ENCODE results near the gene PTPA.
"Not testable (repeated sequence)": the region's sequence is repeated elsewhere in the genome, so short reads cannot be mapped to it uniquely, and the experiment has no call there.

PTPA gene

DNA sequence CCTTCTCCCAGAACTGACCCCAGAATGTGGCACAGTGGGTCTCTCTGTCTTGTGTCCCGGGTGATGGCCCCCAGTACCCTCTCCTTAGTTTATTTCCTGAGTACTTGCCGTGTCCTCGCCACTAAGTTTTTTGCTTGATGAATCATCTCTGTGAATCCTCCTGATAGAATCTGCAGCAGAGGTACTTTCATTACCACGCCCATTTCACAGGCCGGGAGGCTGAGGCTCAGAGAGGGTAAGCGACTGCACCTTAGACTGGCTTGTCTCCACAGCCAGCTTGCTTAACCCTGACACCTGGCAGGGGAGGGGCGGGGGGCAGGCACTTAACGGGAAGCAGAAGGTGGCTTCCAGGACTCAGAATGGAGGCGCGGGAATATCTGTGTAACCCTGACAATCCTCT is 74.8 kb downstream of the PTPA start:
- H3F3A ChIP-seq (ENCODE audit: insufficient read depth) = no peaks in the 10 kb centered on the region
- no peaks in the 10 kb centered on the region for H3K9me2 ChIP-seq (replicated peaks; ENCODE audit: insufficient read depth, low read length)
- H4K20me1 ChIP-seq (ENCODE audit: low read depth, low read length) = no peaks in the 10 kb centered on the region
- H3K4me2 ChIP-seq (ENCODE audit: low read depth, low read length, poor library complexity, severe bottlenecking) = no peak overlapping the region
- no peak overlapping the region for H3K27ac ChIP-seq (ENCODE audit: low read depth, low read length)
- H3K36me3 ChIP-seq (ENCODE audit: low read length) = no peaks in the 10 kb centered on the region
- H3K9ac ChIP-seq (ENCODE audit: low read length) = no peak overlapping the region
- no peak overlapping the region for H2AFZ ChIP-seq (ENCODE audit: low read depth, low read length, severe bottlenecking)
- H3K9me3 ChIP-seq (ENCODE audit: insufficient read depth, low read length) = no peaks in the 10 kb centered on the region
- no peak overlapping the region for H3K4me3 ChIP-seq (ENCODE audit: insufficient read depth, low read length, poor library complexity, severe bottlenecking)
- H3K79me2 ChIP-seq (ENCODE audit: insufficient read depth, low read length) = no peaks in the 10 kb centered on the region
- TF ChIP-seq, protein P1, sequence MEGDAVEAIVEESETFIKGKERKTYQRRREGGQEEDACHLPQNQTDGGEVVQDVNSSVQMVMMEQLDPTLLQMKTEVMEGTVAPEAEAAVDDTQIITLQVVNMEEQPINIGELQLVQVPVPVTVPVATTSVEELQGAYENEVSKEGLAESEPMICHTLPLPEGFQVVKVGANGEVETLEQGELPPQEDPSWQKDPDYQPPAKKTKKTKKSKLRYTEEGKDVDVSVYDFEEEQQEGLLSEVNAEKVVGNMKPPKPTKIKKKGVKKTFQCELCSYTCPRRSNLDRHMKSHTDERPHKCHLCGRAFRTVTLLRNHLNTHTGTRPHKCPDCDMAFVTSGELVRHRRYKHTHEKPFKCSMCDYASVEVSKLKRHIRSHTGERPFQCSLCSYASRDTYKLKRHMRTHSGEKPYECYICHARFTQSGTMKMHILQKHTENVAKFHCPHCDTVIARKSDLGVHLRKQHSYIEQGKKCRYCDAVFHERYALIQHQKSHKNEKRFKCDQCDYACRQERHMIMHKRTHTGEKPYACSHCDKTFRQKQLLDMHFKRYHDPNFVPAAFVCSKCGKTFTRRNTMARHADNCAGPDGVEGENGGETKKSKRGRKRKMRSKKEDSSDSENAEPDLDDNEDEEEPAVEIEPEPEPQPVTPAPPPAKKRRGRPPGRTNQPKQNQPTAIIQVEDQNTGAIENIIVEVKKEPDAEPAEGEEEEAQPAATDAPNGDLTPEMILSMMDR (IDR thresholded peaks at IDR 0.05; ENCODE audit: insufficient read depth, low read length, poor library complexity, severe bottlenecking) = no peak
- TF ChIP-seq EZH2phosphoT487 (conservative IDR thresholded peaks at IDR 0.05; ENCODE audit: low read length) = no peak
- no peaks in the 10 kb centered on the region for H3K27me3 ChIP-seq (ENCODE audit: low read length)

DNA sequence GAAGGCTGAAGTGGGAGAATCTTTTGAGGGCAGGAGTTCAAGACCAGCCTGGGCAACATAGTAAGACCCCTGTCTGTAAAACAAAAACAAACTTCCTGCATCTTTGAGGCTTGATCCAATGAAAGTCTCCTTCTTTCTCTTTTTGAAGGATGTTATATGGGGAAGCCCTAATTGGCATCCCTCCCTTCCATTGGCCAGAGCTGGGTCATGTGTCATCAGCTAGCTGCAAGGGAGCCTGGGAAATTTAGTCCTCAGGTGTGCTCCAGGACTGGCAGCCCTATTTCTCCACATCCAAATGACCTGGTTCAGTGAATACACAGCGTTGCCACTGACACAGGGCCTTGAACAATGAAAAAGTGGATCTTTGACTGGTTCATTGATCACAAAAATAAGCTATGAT is 75.8 kb downstream of the PTPA start:
- TF ChIP-seq, protein P1 (IDR thresholded peaks at IDR 0.05; ENCODE audit: insufficient read depth, low read length, poor library complexity, severe bottlenecking) = no peak
- TF ChIP-seq EZH2phosphoT487 (conservative IDR thresholded peaks at IDR 0.05; ENCODE audit: low read length) = no peak
- no peak overlapping the region for H2AFZ ChIP-seq (ENCODE audit: low read depth, low read length, severe bottlenecking)
- no peaks in the 10 kb centered on the region for H4K20me1 ChIP-seq (ENCODE audit: low read depth, low read length)
- no peak overlapping the region for H3K4me2 ChIP-seq (ENCODE audit: low read depth, low read length, poor library complexity, severe bottlenecking)
- no peaks in the 10 kb centered on the region for H3K79me2 ChIP-seq (ENCODE audit: insufficient read depth, low read length)
- no peaks in the 10 kb centered on the region for H3F3A ChIP-seq (ENCODE audit: insufficient read depth)
- no peaks in the 10 kb centered on the region for H3K9me3 ChIP-seq (ENCODE audit: insufficient read depth, low read length)
- H3K9ac ChIP-seq (ENCODE audit: low read length) = no peak overlapping the region
- no peak overlapping the region for H3K4me3 ChIP-seq (ENCODE audit: insufficient read depth, low read length, poor library complexity, severe bottlenecking)
- no peaks in the 10 kb centered on the region for H3K36me3 ChIP-seq (ENCODE audit: low read length)
- no peaks in the 10 kb centered on the region for H3K27me3 ChIP-seq (ENCODE audit: low read length)
- H3K9me2 ChIP-seq (replicated peaks; ENCODE audit: insufficient read depth, low read length) = no peaks in the 10 kb centered on the region
- no peak overlapping the region for H3K27ac ChIP-seq (ENCODE audit: low read depth, low read length)

DNA sequence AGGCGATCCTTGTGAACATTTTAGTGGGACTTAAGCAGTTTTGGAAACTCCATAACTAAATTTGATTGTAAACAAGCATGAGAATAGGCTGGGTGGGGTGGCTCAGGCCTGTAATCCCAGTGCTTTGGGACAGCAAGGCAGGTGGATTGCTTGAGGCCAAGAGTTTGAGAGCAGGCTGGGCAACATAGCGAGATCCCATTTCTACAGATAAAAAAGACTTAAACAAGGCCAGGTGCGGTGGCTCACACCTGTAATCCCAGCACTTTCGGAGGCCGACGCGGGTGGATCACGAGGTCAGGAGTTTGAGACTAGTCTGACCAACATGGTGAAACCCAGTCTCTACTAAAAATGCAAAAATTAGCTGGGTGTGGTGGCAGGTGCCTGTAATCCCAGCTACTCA is 78.8 kb downstream of the PTPA start:
- not testable (repeated sequence) for H4K20me1 ChIP-seq (ENCODE audit: low read depth, low read length); H2AFZ ChIP-seq (ENCODE audit: low read depth, low read length, severe bottlenecking); H3K4me2 ChIP-seq (ENCODE audit: low read depth, low read length, poor library complexity, severe bottlenecking); H3K9me2 ChIP-seq (replicated peaks; ENCODE audit: insufficient read depth, low read length); H3K4me3 ChIP-seq (ENCODE audit: insufficient read depth, low read length, poor library complexity, severe bottlenecking); H3F3A ChIP-seq (ENCODE audit: insufficient read depth); H3K79me2 ChIP-seq (ENCODE audit: insufficient read depth, low read length); H3K27me3 ChIP-seq (ENCODE audit: low read length); H3K36me3 ChIP-seq (ENCODE audit: low read length); H3K9ac ChIP-seq (ENCODE audit: low read length); H3K27ac ChIP-seq (ENCODE audit: low read depth, low read length); H3K9me3 ChIP-seq (ENCODE audit: insufficient read depth, low read length)

DNA sequence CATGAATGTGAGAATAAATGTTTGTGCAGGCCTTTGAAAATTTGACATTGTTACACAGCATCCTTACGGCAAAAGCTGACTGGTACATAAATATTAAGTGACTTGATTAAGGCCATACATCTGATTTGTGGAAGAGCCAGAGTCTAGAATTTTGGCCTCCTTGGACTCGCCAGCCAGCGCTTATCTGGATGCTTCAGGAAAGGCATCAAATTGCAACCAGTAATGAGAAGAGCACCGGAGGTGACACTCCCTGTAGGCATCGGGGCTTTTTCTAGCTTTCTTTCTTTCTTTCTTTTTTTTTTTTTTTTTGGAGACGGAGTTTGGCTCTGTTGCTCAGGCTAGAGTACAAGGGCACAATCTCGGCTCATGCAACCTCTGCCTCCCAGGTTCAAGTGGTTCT is 80.0 kb downstream of the PTPA start:
- no peaks in the 10 kb centered on the region for H3K9me2 ChIP-seq (replicated peaks; ENCODE audit: insufficient read depth, low read length)
- H3K27me3 ChIP-seq (ENCODE audit: low read length) = no peaks in the 10 kb centered on the region
- no peaks in the 10 kb centered on the region for H4K20me1 ChIP-seq (ENCODE audit: low read depth, low read length)
- no peaks in the 10 kb centered on the region for H3K36me3 ChIP-seq (ENCODE audit: low read length)
- H3K79me2 ChIP-seq (ENCODE audit: insufficient read depth, low read length) = no peaks in the 10 kb centered on the region
- no peaks in the 10 kb centered on the region for H3K9me3 ChIP-seq (ENCODE audit: insufficient read depth, low read length)
- no peak overlapping the region for H3K4me2 ChIP-seq (ENCODE audit: low read depth, low read length, poor library complexity, severe bottlenecking)
- no peak overlapping the region for H3K27ac ChIP-seq (ENCODE audit: low read depth, low read length)
- H3F3A ChIP-seq (ENCODE audit: insufficient read depth) = no peaks in the 10 kb centered on the region
- H2AFZ ChIP-seq (ENCODE audit: low read depth, low read length, severe bottlenecking) = no peak overlapping the region
- no peak overlapping the region for H3K9ac ChIP-seq (ENCODE audit: low read length)
- no peak overlapping the region for H3K4me3 ChIP-seq (ENCODE audit: insufficient read depth, low read length, poor library complexity, severe bottlenecking)
- TF ChIP-seq EZH2phosphoT487 (conservative IDR thresholded peaks at IDR 0.05; ENCODE audit: low read length) = no peak
- TF ChIP-seq, protein P1 (IDR thresholded peaks at IDR 0.05; ENCODE audit: insufficient read depth, low read length, poor library complexity, severe bottlenecking) = no peak

All from SU-DHL-6 (cell line).